Left ventricle myocardium inferior (tissue), 1 donor: ENCODE data around the gene ERAL1. TPM values are rescaled to one million over a fixed set of nuclear protein-coding genes. Genes with fewer than 3 reads are reported as not detected.
"Not testable (repeated sequence)": the region's sequence is repeated elsewhere in the genome, so short reads cannot be mapped to it uniquely, and the experiment has no call there.

ENCODE experiments used
- DNase-seq: peaks from one replicate; pipeline ENCODE4 v3.0.0-alpha.2; 2020
- H3K27ac ChIP-seq: fragments of 200-600 bp; replicated peaks from 2 replicates; pipeline ENCODE4 v1.8.0; 2021
- H3K27me3 ChIP-seq: fragments of 200-600 bp; 2 replicates; pipeline ENCODE4 v1.8.0; 2021; ENCODE audit warnings: low read depth
- H3K36me3 ChIP-seq: fragments of 200-600 bp; 2 replicates; pipeline ENCODE4 v1.8.0; 2021
- H3K4me1 ChIP-seq: fragments of 200-600 bp; 2 replicates; pipeline ENCODE4 v1.8.0; 2021
- H3K4me3 ChIP-seq: fragments of 200-600 bp; 2 replicates; pipeline ENCODE4 v1.8.0; 2021; ENCODE audit warnings: mild to moderate bottlenecking, moderate library complexity
- H3K9me3 ChIP-seq: fragments of 200-600 bp; replicated peaks from 2 replicates; pipeline ENCODE4 v1.8.0; 2021
- intact Hi-C: fragments of 100-400 bp; cut with micrococcal nuclease; formaldehyde crosslinking; loops from one replicate; pipeline ENCODE4 v1.11.0; 2022
- total RNA-seq: library from RNA; stranded (reverse); fragmentation: NEBNext Ultra II Directional; extraction: Animal tissue kit (Norgen Biotek cat#: 25700); gene quantifications from one replicate; pipeline ENCODE4 v1.2.1, GENCODE V29; 2021
- TF ChIP-seq, protein P1 (sequence below): fragments of 200-600 bp; IDR thresholded peaks from 2 replicates; pipeline ENCODE4 v1.8.0; 2021; ENCODE audit warnings: antibody characterized with exemption, mild to moderate bottlenecking, borderline replicate concordance
- donor health status: DM: no; HTN: yes; CAD: no; lungs with severe emphysema.

The ERAL1 gene
- total RNA-seq, 1 donor from 2014 or later: 35.4 TPM

DNA sequence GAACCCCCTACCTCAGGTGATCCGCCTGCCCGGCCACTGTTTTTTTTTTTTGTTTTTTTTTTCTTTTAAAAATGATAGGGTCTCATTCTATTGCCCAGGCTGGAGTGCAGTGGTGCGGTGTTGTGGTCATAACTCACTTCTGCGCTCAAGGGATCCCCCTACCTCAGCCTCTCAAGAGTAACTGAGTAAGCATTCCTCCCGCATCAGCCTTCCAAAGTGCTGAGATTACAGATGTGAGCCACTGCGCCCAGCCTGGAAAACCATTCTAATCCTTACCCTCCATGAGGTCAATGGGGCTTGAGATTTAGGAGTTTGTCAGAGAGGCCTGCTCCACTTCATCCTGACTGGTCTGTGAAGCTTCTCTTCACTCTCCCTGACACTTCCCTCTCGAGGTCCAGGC, 12.5 kb downstream of the ERAL1 start:
- TF ChIP-seq, protein P1, sequence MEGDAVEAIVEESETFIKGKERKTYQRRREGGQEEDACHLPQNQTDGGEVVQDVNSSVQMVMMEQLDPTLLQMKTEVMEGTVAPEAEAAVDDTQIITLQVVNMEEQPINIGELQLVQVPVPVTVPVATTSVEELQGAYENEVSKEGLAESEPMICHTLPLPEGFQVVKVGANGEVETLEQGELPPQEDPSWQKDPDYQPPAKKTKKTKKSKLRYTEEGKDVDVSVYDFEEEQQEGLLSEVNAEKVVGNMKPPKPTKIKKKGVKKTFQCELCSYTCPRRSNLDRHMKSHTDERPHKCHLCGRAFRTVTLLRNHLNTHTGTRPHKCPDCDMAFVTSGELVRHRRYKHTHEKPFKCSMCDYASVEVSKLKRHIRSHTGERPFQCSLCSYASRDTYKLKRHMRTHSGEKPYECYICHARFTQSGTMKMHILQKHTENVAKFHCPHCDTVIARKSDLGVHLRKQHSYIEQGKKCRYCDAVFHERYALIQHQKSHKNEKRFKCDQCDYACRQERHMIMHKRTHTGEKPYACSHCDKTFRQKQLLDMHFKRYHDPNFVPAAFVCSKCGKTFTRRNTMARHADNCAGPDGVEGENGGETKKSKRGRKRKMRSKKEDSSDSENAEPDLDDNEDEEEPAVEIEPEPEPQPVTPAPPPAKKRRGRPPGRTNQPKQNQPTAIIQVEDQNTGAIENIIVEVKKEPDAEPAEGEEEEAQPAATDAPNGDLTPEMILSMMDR: no peak
- intact Hi-C loops: no loop called here
- H3K4me1 ChIP-seq: no peaks in the 10 kb centered on the region
- H3K36me3 ChIP-seq: no peaks in the 10 kb centered on the region
- no peak overlapping the region for H3K4me3 ChIP-seq
- no peak overlapping the region for H3K27ac ChIP-seq
- no peaks in the 10 kb centered on the region for H3K27me3 ChIP-seq
- no peaks in the 10 kb centered on the region for H3K9me3 ChIP-seq
- DNase-seq: no peak

- Histone ChIP-seq H3K27ac (no peak overlapping the region), H3K4me1 (no peaks in the 10 kb centered on the region), H3K4me3 (no peak overlapping the region), H3K27me3 (no peaks in the 10 kb centered on the region), H3K9me3 (no peaks in the 10 kb centered on the region), H3K36me3 (no peaks in the 10 kb centered on the region)
- DNase-seq: no peak
- intact Hi-C loops: no loop called here
- TF ChIP-seq, protein P1: no peak
These were observed 16.3 kb downstream of the ERAL1 start for GRCh38 chr17:28871056-28871579.

DNA sequence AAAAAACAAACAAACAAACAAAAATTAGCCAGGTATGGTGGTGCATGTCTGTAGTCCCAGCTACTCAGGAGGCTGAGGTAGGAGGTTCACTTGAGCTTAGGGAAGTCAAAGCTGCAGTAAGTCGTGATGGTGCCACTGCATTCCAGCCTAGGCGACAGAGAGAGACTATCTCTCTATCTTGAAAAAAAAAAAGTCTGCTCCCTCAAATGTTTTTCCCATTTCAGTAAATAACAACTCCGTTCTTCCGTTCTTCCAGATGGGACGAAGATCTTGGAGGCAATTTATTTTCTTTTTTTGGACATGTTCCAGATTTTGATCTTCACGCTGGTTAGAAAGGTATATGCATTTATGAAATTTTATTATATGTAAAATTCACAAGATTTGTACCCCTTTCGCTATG, 19.0 kb downstream of the ERAL1 start:
- no peak overlapping the region for H3K27ac ChIP-seq
- no peaks in the 10 kb centered on the region for H3K9me3 ChIP-seq
- H3K4me1 ChIP-seq: no peaks in the 10 kb centered on the region
- DNase-seq: no peak
- peaks cover 3% of the 10 kb centered on the region for H3K36me3 ChIP-seq
- no peak overlapping the region for H3K4me3 ChIP-seq
- TF ChIP-seq, protein P1: no peak
- intact Hi-C loops: no loop called here
- no peaks in the 10 kb centered on the region for H3K27me3 ChIP-seq

- Histone ChIP-seq H3K4me1 (no peaks in the 10 kb centered on the region), H3K36me3 (peaks cover 12% of the 10 kb centered on the region), H3K27me3 (no peaks in the 10 kb centered on the region), H3K27ac (no peak overlapping the region), H3K9me3 (no peaks in the 10 kb centered on the region), H3K4me3 (no peak overlapping the region)
- TF ChIP-seq, protein P1: no peak
- intact Hi-C loops: no loop called here
- DNase-seq: no peak
These were observed 19.9 kb downstream of the ERAL1 start for GRCh38 chr17:28874750-28875149.

DNA sequence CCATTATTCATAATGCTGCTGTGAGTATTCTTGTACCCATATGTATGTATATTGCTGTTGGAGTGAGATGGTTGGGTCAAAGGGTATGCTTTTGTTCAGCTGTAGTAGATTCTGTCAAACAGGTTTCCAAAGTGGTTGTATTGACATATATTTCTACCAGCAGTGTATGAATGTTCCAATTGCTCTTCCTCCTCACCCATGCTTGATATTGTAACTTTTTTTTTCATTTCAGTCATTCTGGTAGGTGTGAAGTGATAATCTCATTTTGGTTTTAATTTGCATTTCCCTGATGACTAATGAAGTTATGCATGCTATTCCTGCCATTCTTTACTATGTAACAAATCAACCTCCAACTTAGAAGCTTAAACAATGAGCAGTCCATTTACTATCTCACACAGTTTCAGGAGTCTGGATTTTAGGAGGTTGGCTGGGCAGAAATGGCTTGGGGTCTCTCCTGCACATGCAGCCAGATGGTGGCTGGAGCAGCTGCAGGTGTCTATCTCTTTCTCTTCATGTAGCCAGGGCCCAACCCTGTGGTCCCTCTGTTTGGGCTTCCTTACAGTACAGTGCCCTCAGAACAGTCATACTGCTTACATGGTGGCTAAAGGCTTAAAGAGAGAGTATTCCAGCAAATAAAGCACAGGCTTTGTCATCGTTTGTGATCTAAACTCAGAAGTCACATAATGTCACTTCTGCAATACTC, 21.2 kb downstream of the ERAL1 start:
- intact Hi-C loops: no loop called here
- no peak overlapping the region for H3K4me3 ChIP-seq
- H3K27ac ChIP-seq: no peak overlapping the region
- DNase-seq: no peak
- TF ChIP-seq, protein P1: no peak
- H3K36me3 ChIP-seq: peaks cover 24% of the 10 kb centered on the region
- H3K27me3 ChIP-seq: no peaks in the 10 kb centered on the region
- H3K4me1 ChIP-seq: peaks cover 7% of the 10 kb centered on the region
- no peaks in the 10 kb centered on the region for H3K9me3 ChIP-seq

GRCh38 chr17:28877150-28877711, 22.4 kb downstream of the ERAL1 start:
- peaks cover 37% of the 10 kb centered on the region for H3K36me3 ChIP-seq
- H3K4me3 ChIP-seq, H3K27me3 ChIP-seq, H3K4me1 ChIP-seq, DNase-seq, intact Hi-C loops, H3K9me3 ChIP-seq, H3K27ac ChIP-seq: not testable (repeated sequence)
